GM23248 (cell line): ENCODE results near the gene PTPRN2. TPM values are rescaled to one million over a fixed set of nuclear protein-coding genes. Genes with fewer than 3 reads are reported as not detected.

Experiments used
- DNase-seq: peaks from one replicate; pipeline ENCODE4 v3.0.0-alpha.2; 2015
- H2AFZ ChIP-seq: fragments of 200-600 bp; sonication (generic); 2 replicates; pipeline ENCODE4 v1.6.1; 2016; ENCODE audit warnings: antibody characterized with exemption
- H3F3A ChIP-seq: fragments of 200-600 bp; sonication (generic); 2 replicates; pipeline ENCODE4 v1.6.1; 2016; ENCODE audit warnings: mild to moderate bottlenecking, antibody characterized with exemption, mixed run types; ENCODE audit not compliant: insufficient read depth
- H3K27ac ChIP-seq: fragments of 200-600 bp; sonication (generic); 2 replicates; pipeline ENCODE4 v1.5.1; 2016; ENCODE audit warnings: mild to moderate bottlenecking
- H3K27me3 ChIP-seq: fragments of 200-600 bp; sonication (generic); replicated peaks from 2 replicates; pipeline ENCODE4 v1.6.1; 2016; ENCODE audit warnings: mild to moderate bottlenecking; ENCODE audit not compliant: insufficient read depth
- H3K36me3 ChIP-seq: fragments of 200-600 bp; sonication (generic); 2 replicates; pipeline ENCODE4 v1.6.1; 2016; ENCODE audit warnings: low read depth, mild to moderate bottlenecking
- H3K4me1 ChIP-seq: fragments of 200-600 bp; sonication (generic); 2 replicates; pipeline ENCODE4 v1.6.1; 2016; ENCODE audit warnings: mild to moderate bottlenecking; ENCODE audit not compliant: insufficient read depth
- H3K4me2 ChIP-seq: fragments of 200-600 bp; sonication (generic); one replicate; pipeline ENCODE4 v1.6.1; 2016; ENCODE audit warnings: mild to moderate bottlenecking; ENCODE audit not compliant: unreplicated experiment
- H3K4me3 ChIP-seq: fragments of 200-600 bp; sonication (generic); 2 replicates; pipeline ENCODE4 v1.5.1; 2016; ENCODE audit warnings: mild to moderate bottlenecking
- H3K79me2 ChIP-seq: fragments of 200-600 bp; sonication (generic); 2 replicates; pipeline ENCODE4 v1.6.1; 2016; ENCODE audit warnings: mild to moderate bottlenecking; ENCODE audit not compliant: insufficient read depth
- H3K9ac ChIP-seq: fragments of 200-600 bp; sonication (generic); 2 replicates; pipeline ENCODE4 v1.6.1; 2016; ENCODE audit warnings: mild to moderate bottlenecking
- H3K9me2 ChIP-seq: fragments of 200-600 bp; sonication (generic); 2 replicates; pipeline ENCODE4 v1.6.1; 2016; ENCODE audit warnings: mixed run types, mild to moderate bottlenecking, moderate library complexity; ENCODE audit not compliant: insufficient read depth
- H3K9me3 ChIP-seq: fragments of 200-600 bp; sonication (generic); one replicate; pipeline ENCODE4 v1.6.1; 2017; ENCODE audit warnings: low read depth
- H4K20me1 ChIP-seq: fragments of 200-600 bp; sonication (generic); 2 replicates; pipeline ENCODE4 v1.6.0; 2016; ENCODE audit not compliant: insufficient read depth
- EZH2 ChIP-seq: fragments of 200-600 bp; sonication (generic); IDR thresholded peaks from 2 replicates; pipeline ENCODE4 v1.6.1; 2018; ENCODE audit warnings: antibody characterized with exemption, mild to moderate bottlenecking; ENCODE audit not compliant: insufficient read depth, poor library complexity, severe bottlenecking
- EZH2phosphoT487 ChIP-seq: fragments of 200-600 bp; sonication (generic); IDR thresholded peaks from 2 replicates; pipeline ENCODE4 v1.6.1; 2018; ENCODE audit warnings: antibody characterized with exemption, moderate library complexity, mild to moderate bottlenecking, low read depth; ENCODE audit not compliant: insufficient read depth
- WGBS, 2 experiments: methylation state at CpG; one replicate each; pipeline ENCODE4 v1.1.6; 2015 to 2017; ENCODE audit warnings: low lambda C conversion rate in 2 of 2, low coverage in 1 of 2; ENCODE audit errors: missing lambda C conversion rate in 2 of 2; 5-methylcytosine and 5-hydroxymethylcytosine counted together
- in situ Hi-C: fragments of 300-500 bp; cut with MboI; formaldehyde crosslinking; loops from 2 replicates; pipeline ENCODE4 v1.15.0; 2020
- polyA plus RNA-seq: library from polyadenylated mRNA; unstranded; fragments of >200 nt; fragmentation: Nextera tagmentation; extraction: Ambion mirVana; gene quantifications from 2 replicates; pipeline ENCODE4 v1.2.1, GENCODE V29; 2016
- total RNA-seq: library from RNA; depleted of rRNA; stranded (reverse); fragments of >200 nt; shearing (Covaris generic); gene quantifications from 2 replicates; pipeline ENCODE4 v1.2.3, GENCODE V29; 2014

Gene PTPRN2
- total and polyA plus RNA-seq, 2 experiments from 2014 or later: 0.13 TPM; not detected in 1

- DNase-seq: no peak
- TF ChIP-seq EZH2phosphoT487: no peak
- no peak for TF ChIP-seq EZH2
- Histone ChIP-seq H3K79me2 (no peaks in the 10 kb centered on the region), H2AFZ (no peak overlapping the region), H4K20me1 (no peaks in the 10 kb centered on the region), H3K4me2 (no peak overlapping the region), H3K27me3 (peaks cover 5% of the 10 kb centered on the region; the same call in 1 of the 2 replicates), H3K9me2 (no peaks in the 10 kb centered on the region), H3K9me3 (no peaks in the 10 kb centered on the region), H3K36me3 (no peaks in the 10 kb centered on the region), H3K4me3 (no peak overlapping the region), H3K27ac (no peak overlapping the region), H3K9ac (no peak overlapping the region), H3K4me1 (no peaks in the 10 kb centered on the region), H3F3A (no peaks in the 10 kb centered on the region)
- 49 to 52% methylated on average over 9 of the region's 9 CpGs for WGBS, 2 experiments
- in situ Hi-C loops: no loop called here
These were observed 7.7 kb downstream of the PTPRN2 start for GRCh38 chr7:158579662-158580646.

GRCh38 chr7:158576050-158576762 lies 11.4 kb downstream of the PTPRN2 start:
- no peaks in the 10 kb centered on the region for H3K9me3 ChIP-seq
- no peak overlapping the region for H2AFZ ChIP-seq
- H3F3A ChIP-seq: no peaks in the 10 kb centered on the region
- H3K4me1 ChIP-seq: no peaks in the 10 kb centered on the region
- no peak overlapping the region for H3K4me2 ChIP-seq
- no peak overlapping the region for H3K4me3 ChIP-seq
- in situ Hi-C loops: no loop called here
- H4K20me1 ChIP-seq: no peaks in the 10 kb centered on the region
- no peak overlapping the region for H3K9ac ChIP-seq
- H3K9me2 ChIP-seq: no peaks in the 10 kb centered on the region
- no peak for DNase-seq
- H3K79me2 ChIP-seq: no peaks in the 10 kb centered on the region
- no peaks in the 10 kb centered on the region for H3K36me3 ChIP-seq
- 8 to 13% methylated on average over 11 of the region's 11 CpGs for WGBS, 2 experiments
- TF ChIP-seq EZH2 (no peak), EZH2phosphoT487 (no peak)
- no peak overlapping the region for H3K27ac ChIP-seq
- H3K27me3 ChIP-seq: peaks cover 9% of the 10 kb centered on the region; the same call in 1 of the 2 replicates

- Histone ChIP-seq H3K36me3 (no peaks in the 10 kb centered on the region), H2AFZ (no peak overlapping the region), H3K9me2 (no peaks in the 10 kb centered on the region), H3K79me2 (no peaks in the 10 kb centered on the region), H3K27me3 (peaks cover 9% of the 10 kb centered on the region; the same call in 1 of the 2 replicates), H3K4me2 (no peak overlapping the region), H3F3A (no peaks in the 10 kb centered on the region), H3K4me1 (no peaks in the 10 kb centered on the region), H3K27ac (no peak overlapping the region), H3K9me3 (no peaks in the 10 kb centered on the region), H3K9ac (no peak overlapping the region), H4K20me1 (no peaks in the 10 kb centered on the region), H3K4me3 (no peak overlapping the region)
- in situ Hi-C loops: no loop called here
- 31 to 43% methylated on average over 8 of the region's 8 CpGs for WGBS, 2 experiments
- no peak for TF ChIP-seq EZH2phosphoT487
- no peak for TF ChIP-seq EZH2
- no peak for DNase-seq
These were observed 13.2 kb downstream of the PTPRN2 start for GRCh38 chr7:158574308-158575036.

- H3K4me2 ChIP-seq: no peak overlapping the region
- H3F3A ChIP-seq: no peaks in the 10 kb centered on the region
- no peaks in the 10 kb centered on the region for H4K20me1 ChIP-seq
- H3K9me3 ChIP-seq: no peaks in the 10 kb centered on the region
- H3K4me3 ChIP-seq: no peak overlapping the region
- H3K27ac ChIP-seq: no peak overlapping the region
- in situ Hi-C loops: no loop called here
- H3K4me1 ChIP-seq: no peaks in the 10 kb centered on the region
- no peaks in the 10 kb centered on the region for H3K9me2 ChIP-seq
- TF ChIP-seq EZH2phosphoT487 (no peak), EZH2 (no peak)
- H3K36me3 ChIP-seq: no peaks in the 10 kb centered on the region
- 8 to 14% methylated on average over 4 of the region's 4 CpGs for WGBS, 2 experiments
- DNase-seq: no peak
- no peak overlapping the region for H2AFZ ChIP-seq
- H3K27me3 ChIP-seq: peaks cover 14% of the 10 kb centered on the region; the same call in 1 of the 2 replicates
- H3K79me2 ChIP-seq: no peaks in the 10 kb centered on the region
- H3K9ac ChIP-seq: no peak overlapping the region
These were observed 14.3 kb downstream of the PTPRN2 start for GRCh38 chr7:158573310-158573709.
